Suprapubic skin (tissue), 4 donors: ENCODE results near the gene SI.

Experiments used
- EP300 ChIP-seq: sonication (generic); formaldehyde crosslinking; IDR thresholded peaks from one replicate; pipeline ENCODE4 v1.6.1; 2017; ENCODE audit warnings: antibody characterized with exemption
- POLR2A ChIP-seq, 2 donors: fragments of 450-650 bp; IDR thresholded peaks; one replicate each; pipeline ENCODE4 v1.6.1; 2017; ENCODE audit warnings: antibody characterized with exemption in 2 of 2, mild to moderate bottlenecking in 2 of 2, moderate library complexity in 2 of 2
- POLR2AphosphoS5 ChIP-seq, 3 donors: sonication (generic); formaldehyde crosslinking; IDR thresholded peaks; one replicate each; pipeline ENCODE4 v1.6.1; 2017; ENCODE audit warnings: antibody characterized with exemption in 3 of 3
- TF ChIP-seq, protein P1 (sequence below), 2 donors: fragments of 200-600 bp in 1 of 2; fragments of 450-650 bp in 1 of 2; sonication (generic) in 1 of 2; IDR thresholded peaks; one replicate each; pipeline ENCODE4 v1.5.1; 2016 to 2019; ENCODE audit warnings: antibody characterized with exemption in 2 of 2, mild to moderate bottlenecking in 1 of 2, moderate library complexity in 1 of 2

GRCh38 chr3:165082650-165083049, 4.4 kb upstream of the SI start:
- TF ChIP-seq POLR2A (IDR thresholded peaks at IDR 0.05) (no peak), POLR2AphosphoS5 (IDR thresholded peaks at IDR 0.05) (no peak), EP300 (no peak)
- TF ChIP-seq, protein P1, sequence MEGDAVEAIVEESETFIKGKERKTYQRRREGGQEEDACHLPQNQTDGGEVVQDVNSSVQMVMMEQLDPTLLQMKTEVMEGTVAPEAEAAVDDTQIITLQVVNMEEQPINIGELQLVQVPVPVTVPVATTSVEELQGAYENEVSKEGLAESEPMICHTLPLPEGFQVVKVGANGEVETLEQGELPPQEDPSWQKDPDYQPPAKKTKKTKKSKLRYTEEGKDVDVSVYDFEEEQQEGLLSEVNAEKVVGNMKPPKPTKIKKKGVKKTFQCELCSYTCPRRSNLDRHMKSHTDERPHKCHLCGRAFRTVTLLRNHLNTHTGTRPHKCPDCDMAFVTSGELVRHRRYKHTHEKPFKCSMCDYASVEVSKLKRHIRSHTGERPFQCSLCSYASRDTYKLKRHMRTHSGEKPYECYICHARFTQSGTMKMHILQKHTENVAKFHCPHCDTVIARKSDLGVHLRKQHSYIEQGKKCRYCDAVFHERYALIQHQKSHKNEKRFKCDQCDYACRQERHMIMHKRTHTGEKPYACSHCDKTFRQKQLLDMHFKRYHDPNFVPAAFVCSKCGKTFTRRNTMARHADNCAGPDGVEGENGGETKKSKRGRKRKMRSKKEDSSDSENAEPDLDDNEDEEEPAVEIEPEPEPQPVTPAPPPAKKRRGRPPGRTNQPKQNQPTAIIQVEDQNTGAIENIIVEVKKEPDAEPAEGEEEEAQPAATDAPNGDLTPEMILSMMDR (IDR thresholded peaks at IDR 0.05), result no peak
